GM12878 (cell line): ENCODE measurements around the gene CPS1. TPM values are rescaled to one million over a fixed set of nuclear protein-coding genes. Genes with fewer than 3 reads are reported as not detected.

Experiments
- ATAC-seq: fragments of 200-7000 bp; cut with Tn5 transposase; 3 replicates; pipeline ENCODE4 v1.9.1; 2020; ENCODE audit warnings: mild to moderate bottlenecking, moderate library complexity
- BruUV-seq: library from RNA; stranded (reverse); fragments of 400-500 nt; replicated peaks from 2 replicates; lab custom pipeline; 2021; lab: Mats Ljungman, UMichigan
- CTCF ChIA-PET: fragments of 300-600 bp; sonication (Branson Sonifier 250); formaldehyde crosslinking; extraction: SDS; loops from one replicate; lab custom pipeline; 2021; ENCODE audit warnings: inconsistent platforms; lab: Yijun Ruan, JAX
- POLR2A ChIA-PET: fragments of 350-600 bp; formaldehyde crosslinking; extraction: SDS; loops from one replicate; lab custom pipeline; 2021; ENCODE audit warnings: inconsistent platforms; lab: Charles Lee
- RAD21 ChIA-PET: fragments of 300-600 bp; sonication (Branson Sonifier 250); formaldehyde crosslinking; loops from one replicate; lab custom pipeline; 2023; ENCODE audit warnings: antibody characterized with exemption; ENCODE audit not compliant: unreplicated experiment; lab: Charles Lee
- SMC1A ChIA-PET: fragments of 300-600 bp; sonication (Branson Sonifier 250); formaldehyde crosslinking; loops from one replicate; lab custom pipeline; 2023; ENCODE audit not compliant: unreplicated experiment, uncharacterized antibody; lab: Charles Lee
- DNase-seq: peaks from one replicate; pipeline ENCODE4 v3.0.0-alpha.2; 2011; ENCODE audit warnings: low read depth, low spot score
- FAIRE-seq: peaks from 3 replicates; lab custom pipeline; 2011; peaks lifted over from hg19 to GRCh38; lab: Jason Lieb, UNC
- H2AFZ ChIP-seq: 2 replicates; pipeline ENCODE4 v1.6.0; 2011; ENCODE audit warnings: low read depth, low read length, control low read depth; ENCODE audit not compliant: control insufficient read depth
- H3K27ac ChIP-seq: 2 replicates; pipeline ENCODE4 v1.5.1; 2011; ENCODE audit warnings: control low read depth; ENCODE audit not compliant: control insufficient read depth, insufficient read depth
- H3K27me3 ChIP-seq, 2 experiments: replicated peaks in 1 of 2; 2 replicates each; pipeline versions ENCODE4 v1.6.0 to v1.6.1; 2011; ENCODE audit warnings: low read length in 1 of 2; ENCODE audit not compliant: control insufficient read depth in 2 of 2, insufficient read depth in 2 of 2
- H3K36me3 ChIP-seq, 2 experiments: 2 replicates each; pipeline ENCODE4 v1.5.1; 2011; ENCODE audit warnings: low read length in 1 of 2; ENCODE audit not compliant: control insufficient read depth in 2 of 2, insufficient read depth in 2 of 2
- H3K4me1 ChIP-seq: 2 replicates; pipeline ENCODE4 v1.6.1; 2011; ENCODE audit warnings: mild to moderate bottlenecking, low read length, moderate library complexity, mixed read lengths; ENCODE audit not compliant: control insufficient read depth, insufficient read depth
- H3K4me2 ChIP-seq: 2 replicates; pipeline ENCODE4 v1.6.0; 2011; ENCODE audit warnings: control low read depth; ENCODE audit not compliant: control insufficient read depth, insufficient read depth
- H3K4me3 ChIP-seq: fragments of 200-600 bp; sonication (generic); 2 replicates; pipeline ENCODE4 v1.5.1; 2016
- H3K79me2 ChIP-seq: 2 replicates; pipeline ENCODE4 v1.6.0; 2011; ENCODE audit warnings: low read length; ENCODE audit not compliant: control insufficient read depth, insufficient read depth
- H3K9ac ChIP-seq: 2 replicates; pipeline ENCODE4 v1.8.0; 2011; ENCODE audit warnings: low read length, control low read depth, mixed read lengths; ENCODE audit not compliant: control insufficient read depth, insufficient read depth
- H3K9me3 ChIP-seq: replicated peaks from 3 replicates; pipeline ENCODE4 v1.5.1; 2011; ENCODE audit warnings: mild to moderate bottlenecking, low read length; ENCODE audit not compliant: control insufficient read depth, insufficient read depth
- H4K20me1 ChIP-seq: 2 replicates; pipeline ENCODE4 v1.6.0; 2011; ENCODE audit not compliant: control insufficient read depth, insufficient read depth
- EED ChIP-seq: sonication (generic); IDR thresholded peaks from 2 replicates; pipeline ENCODE4 v1.6.1; 2016; ENCODE audit warnings: antibody characterized with exemption, low read depth
- ESRRA ChIP-seq: IDR thresholded peaks from 2 replicates; pipeline ENCODE4 v1.6.1; 2012; ENCODE audit warnings: mild to moderate bottlenecking, low read length, improper control_type of control experiment
- IRF3 ChIP-seq: fragments of 450-650 bp; IDR thresholded peaks from 2 replicates; pipeline ENCODE4 v1.6.1; 2014; ENCODE audit warnings: mild to moderate bottlenecking
- SREBF1 ChIP-seq: IDR thresholded peaks from 2 replicates; pipeline ENCODE4 v1.6.1; 2012; ENCODE audit warnings: mild to moderate bottlenecking, low read length
- TARDBP ChIP-seq: IDR thresholded peaks from 2 replicates; pipeline ENCODE4 v1.6.1; 2016; ENCODE audit warnings: borderline replicate concordance
- TCF12 ChIP-seq: IDR thresholded peaks from 2 replicates; pipeline ENCODE4 v1.6.1; 2011; ENCODE audit warnings: low read depth, mild to moderate bottlenecking, low read length
- ZNF384 ChIP-seq: IDR thresholded peaks from 2 replicates; pipeline ENCODE4 v1.6.1; 2012; ENCODE audit warnings: low read depth, mild to moderate bottlenecking, low read length, improper control_type of control experiment, borderline replicate concordance
- WGBS: methylation state at CpG from one replicate; pipeline ENCODE4 v1.1.6; 2016; ENCODE audit warnings: low lambda C conversion rate; ENCODE audit not compliant: insufficient replicate concordance, insufficient coverage; ENCODE audit errors: missing lambda C conversion rate; 5-methylcytosine and 5-hydroxymethylcytosine counted together
- in situ Hi-C: fragments of 300-500 bp; cut with MboI; formaldehyde crosslinking; loops from 9 replicates; pipeline ENCODE4 v1.14.3; 2018; ENCODE audit warnings: mixed read lengths
- intact Hi-C: fragments of 100-400 bp; cut with micrococcal nuclease; formaldehyde crosslinking; loops from one replicate; pipeline ENCODE4 v1.14.2; 2022; ENCODE audit not compliant: unreplicated experiment
- polyA plus RNA-seq, 11 experiments: library from polyadenylated mRNA; depleted of rRNA in 4 of 11; unstranded in 6 of 11; stranded (reverse) in 5 of 11; fragments of >200 nt; fragmentation: Nextera tagmentation in 4 of 11; fragmentation: Illumina TruSeq in 1 of 11; extraction: Ambion mirVana in 4 of 11; extraction: Trizol in 1 of 11; gene quantifications; 1 replicate in 1 of 11; 2 replicates in 10 of 11; pipeline versions ENCODE4 v1.2.1 to v1.2.3, GENCODE V29; 2011 to 2016; ENCODE audit warnings: inconsistent platforms in 2 of 11, missing spikeins in 2 of 11, low read depth in 1 of 11
- total RNA-seq, 4 experiments: library from RNA; depleted of rRNA in 3 of 4; stranded (reverse); fragments of >200 nt in 3 of 4; fragmentation: Illumina TruSeq in 1 of 4; extraction: Trizol in 1 of 4; gene quantifications; 2 replicates each; pipeline versions ENCODE4 v1.2.1 to v1.2.3, GENCODE V29; 2013 to 2021

CPS1 gene
- total and polyA plus RNA-seq, 10 of the 15 experiments (the other 5 are each of a cell fraction or from before 2014, with no cell fraction given), result 0.20 to 4.6 (median 0.55) TPM

GRCh38 chr2:210593166-210593565 is 36.8 kb downstream of the CPS1 start:
- ChIA-PET CTCF (interaction anchor here (1.0 to 3.1 kb wide), 3 partner anchors 10 to 90 kb away, joined by 3 to 9 read pairs (median 4); no protein-coding TSS in a partner anchor), POLR2A (no interaction called here), RAD21 (no interaction called here), SMC1A (interaction anchor here (0.8 to 1.5 kb wide), 2 partner anchors 22 to 33 kb away, joined by 3 to 4 read pairs; no protein-coding TSS in a partner anchor)
- H3K79me2 ChIP-seq, result no peaks in the 10 kb centered on the region
- no peak overlapping the region for H2AFZ ChIP-seq
- in situ Hi-C loops, result no loop called here
- no peaks in the 10 kb centered on the region for H3K27me3 ChIP-seq
- no peak overlapping the region for H3K9ac ChIP-seq
- no peak for FAIRE-seq
- H3K36me3 ChIP-seq, result no peaks in the 10 kb centered on the region
- ATAC-seq, result no peak
- no peaks in the 10 kb centered on the region for H3K4me1 ChIP-seq
- no peak for DNase-seq
- H3K27ac ChIP-seq, result no peak overlapping the region
- H4K20me1 ChIP-seq, result no peaks in the 10 kb centered on the region
- H3K4me2 ChIP-seq, result no peak overlapping the region
- intact Hi-C loops, result no loop called here
- TF ChIP-seq IRF3 (no peak), ZNF384 (no peak), TCF12 (no peak)
- WGBS, result 13% methylated on average over 4 of the region's 4 CpGs
- no peaks in the 10 kb centered on the region for H3K9me3 ChIP-seq
- BruUV-seq, result no TSS peak
- no peak overlapping the region for H3K4me3 ChIP-seq

- SMC1A ChIA-PET, result interaction anchor here (1.4 kb wide), 1 partner anchor 11 kb away, joined by 4 read pairs; no protein-coding TSS in a partner anchor
- Histone ChIP-seq H3K9ac (no peak overlapping the region), H3K4me2 (no peak overlapping the region), H3K4me3 (no peak overlapping the region), H3K27ac (no peak overlapping the region), H4K20me1 (no peaks in the 10 kb centered on the region), H2AFZ (no peak overlapping the region), H3K9me3 (no peaks in the 10 kb centered on the region), H3K36me3 (no peaks in the 10 kb centered on the region), H3K79me2 (no peaks in the 10 kb centered on the region), H3K4me1 (no peaks in the 10 kb centered on the region), H3K27me3 (no peaks in the 10 kb centered on the region)
- ATAC-seq (no peak), FAIRE-seq (no peak), DNase-seq (no peak)
- TF ChIP-seq EED (no peak), ESRRA (no peak), SREBF1 (no peak), TARDBP (no peak)
- no TSS peak for BruUV-seq
- CTCF ChIA-PET, result no interaction called here
- intact Hi-C loops, result no loop called here
- WGBS, result 13% methylated on average over 3 of the region's 3 CpGs
- RAD21 ChIA-PET, result no interaction called here
- POLR2A ChIA-PET, result no interaction called here
- in situ Hi-C loops, result no loop called here
Measured at GRCh38 chr2:210598219-210598618, 41.8 kb downstream of the CPS1 start.
